HG02763 (cell line): ENCODE data around the gene CYP2R1.

ENCODE experiments used
- ATAC-seq: cut with Tn5 transposase; IDR thresholded peaks from one replicate; pipeline ENCODE4 v1.9.1; 2021; ENCODE audit warnings: mild to moderate bottlenecking, moderate library complexity; ENCODE audit not compliant: unreplicated experiment

CYP2R1 gene

GRCh38 chr11:14835496-14836492, 56.2 kb downstream of the CYP2R1 start:
- no peak for ATAC-seq
